Neural cell (in vitro differentiated cells): Measurements from ENCODE around the gene FAM53A.

ENCODE experiments used
- EZH2 ChIP-seq: fragments of 200-600, 300-800 bp; shearing (Covaris generic), sonication (generic); IDR thresholded peaks from 2 replicates; pipeline ENCODE4 v1.6.1; 2014; ENCODE audit warnings: antibody characterized with exemption, low read length, borderline replicate concordance, mild to moderate bottlenecking; ENCODE audit not compliant: insufficient read depth, poor library complexity, severe bottlenecking
- TAF1 ChIP-seq: IDR thresholded peaks from 2 replicates; pipeline ENCODE4 v1.6.1; 2012; ENCODE audit warnings: low read depth

DNA sequence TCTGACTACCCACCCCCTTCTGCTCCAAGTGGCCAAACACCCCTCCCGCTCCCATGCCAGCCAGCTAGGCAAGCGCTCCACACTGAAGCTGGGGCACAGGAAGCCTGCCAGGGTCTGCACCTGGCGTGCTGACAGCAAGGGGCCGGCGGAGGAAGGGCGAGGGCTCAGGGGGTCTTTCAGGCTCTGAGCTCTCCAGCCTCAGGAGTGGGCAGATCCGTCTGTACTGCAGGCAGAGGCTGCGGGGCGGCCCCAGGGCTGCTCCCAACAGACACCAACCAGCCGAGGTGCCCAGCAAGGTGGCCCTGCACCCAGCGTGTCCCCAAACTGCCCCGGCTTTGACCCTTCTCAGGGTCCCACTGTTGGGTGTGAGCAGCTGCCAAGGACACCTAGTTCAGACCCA lies 14.8 kb downstream of the FAM53A start:
- TF ChIP-seq TAF1: no peak
- no peak for TF ChIP-seq EZH2
